H1 (cell line): ENCODE data around the gene KCNH1. TPM values are rescaled to one million over a fixed set of nuclear protein-coding genes. Genes with fewer than 3 reads are reported as not detected.

Experiments used
- CTCF ChIA-PET: fragments of 300-600 bp; sonication (Branson Sonifier 250); formaldehyde crosslinking; loops from one replicate; lab custom pipeline; 2021; ENCODE audit not compliant: partially characterized antibody; lab: Charles Lee
- POLR2A ChIA-PET: fragments of 300-600 bp; sonication (Branson Sonifier 250); formaldehyde crosslinking; loops from one replicate; lab custom pipeline; 2021; ENCODE audit warnings: inconsistent platforms; ENCODE audit not compliant: partially characterized antibody; lab: Charles Lee
- DNase-seq, 2 experiments: peaks; one replicate each; pipeline versions ENCODE4 v3.0.0 to v3.0.0-alpha.2; 2010 to 2022; ENCODE audit warnings: low spot score in 2 of 2, low read depth in 1 of 2, mixed read lengths in 1 of 2
- FAIRE-seq: peaks from 2 replicates; lab custom pipeline; 2011; peaks lifted over from hg19 to GRCh38; lab: Jason Lieb, UNC
- H2AFZ ChIP-seq: 2 replicates; pipeline ENCODE4 v1.8.1; 2012; ENCODE audit warnings: low read length, inconsistent platforms
- H2AK5ac ChIP-seq: 2 replicates; pipeline ENCODE4 v1.6.1; 2013; ENCODE audit warnings: low read depth, low read length
- H2BK120ac ChIP-seq: replicated peaks from 2 replicates; pipeline ENCODE3; 2013; ENCODE audit warnings: low read depth, low read length, inconsistent platforms
- H2BK12ac ChIP-seq: 2 replicates; pipeline ENCODE4 v1.6.1; 2013; ENCODE audit warnings: low read depth, low read length
- H2BK15ac ChIP-seq: 2 replicates; pipeline ENCODE4 v1.6.1; 2013; ENCODE audit warnings: low read length
- H2BK20ac ChIP-seq: 2 replicates; pipeline ENCODE4 v1.6.1; 2013; ENCODE audit warnings: low read length
- H2BK5ac ChIP-seq: 2 replicates; pipeline ENCODE4 v1.6.1; 2013; ENCODE audit warnings: low read depth, low read length
- H3K14ac ChIP-seq: 2 replicates; pipeline ENCODE4 v1.6.1; 2013; ENCODE audit warnings: inconsistent platforms; ENCODE audit not compliant: insufficient read length
- H3K18ac ChIP-seq: 2 replicates; pipeline ENCODE4 v1.6.1; 2013; ENCODE audit warnings: low read length; ENCODE audit errors: extremely low read depth
- H3K23ac ChIP-seq: 2 replicates; pipeline ENCODE4 v1.6.1; 2013; ENCODE audit warnings: inconsistent platforms; ENCODE audit not compliant: insufficient read length
- H3K23me2 ChIP-seq: 2 replicates; pipeline ENCODE4 v1.6.1; 2013; ENCODE audit warnings: low read depth, low read length
- H3K27ac ChIP-seq: 2 replicates; pipeline ENCODE4 v1.6.1; 2011; ENCODE audit warnings: low read depth, low read length, inconsistent platforms
- H3K27me3 ChIP-seq, 4 experiments: replicated peaks in 1 of 4; 1 replicate in 1 of 4; 2 replicates in 3 of 4; pipeline versions ENCODE4 v1.6.1 to v1.8.1; 2011 to 2013; ENCODE audit warnings: low read length in 3 of 4, mild to moderate bottlenecking in 3 of 4, inconsistent platforms in 2 of 4, mixed read lengths in 2 of 4, moderate library complexity in 1 of 4; ENCODE audit not compliant: control insufficient read depth in 3 of 4, insufficient read depth in 3 of 4; ENCODE audit errors: extremely low read depth in 1 of 4
- H3K36me3 ChIP-seq, 4 experiments: 2 replicates each; pipeline versions ENCODE4 v1.6.1 to v1.8.1; 2011 to 2013; ENCODE audit warnings: mild to moderate bottlenecking in 4 of 4, low read length in 3 of 4, moderate library complexity in 2 of 4, control low read depth in 1 of 4, inconsistent platforms in 1 of 4; ENCODE audit not compliant: insufficient read depth in 4 of 4, control insufficient read depth in 2 of 4
- H3K4ac ChIP-seq: replicated peaks from 2 replicates; pipeline ENCODE3; 2013; ENCODE audit warnings: low read length, low read depth, mixed read lengths, inconsistent platforms; ENCODE audit not compliant: insufficient read length
- H3K4me1 ChIP-seq, 4 experiments: replicated peaks in 1 of 4; 1 replicate in 1 of 4; 2 replicates in 3 of 4; pipeline versions ENCODE4 v1.6.1 to v1.8.1; 2011 to 2013; ENCODE audit warnings: low read length in 3 of 4, inconsistent platforms in 2 of 4, mixed read lengths in 1 of 4; ENCODE audit not compliant: insufficient read depth in 4 of 4, control insufficient read depth in 3 of 4
- H3K4me2 ChIP-seq, 2 experiments: 2 replicates each; pipeline versions ENCODE4 v1.6.1 to v1.8.1; 2011 to 2013; ENCODE audit warnings: low read depth in 2 of 2, low read length in 2 of 2, control low read depth in 1 of 2, inconsistent platforms in 1 of 2, mild to moderate bottlenecking in 1 of 2; ENCODE audit not compliant: insufficient read depth in 1 of 2
- H3K4me3 ChIP-seq, 4 experiments: fragments of 200-600, 300-600 bp in 1 of 4; sonication (generic), shearing (Covaris generic), sonication (Bioruptor Twin) in 1 of 4; 2 replicates each; pipeline versions ENCODE4 v1.5.1 to v1.8.1; 2011 to 2016; ENCODE audit warnings: low read length in 4 of 4, low read depth in 3 of 4, control low read depth in 2 of 4, inconsistent platforms in 2 of 4, mild to moderate bottlenecking in 2 of 4, mixed read lengths in 1 of 4, moderate library complexity in 1 of 4; ENCODE audit not compliant: insufficient read depth in 2 of 4; ENCODE audit errors: extremely low read depth in 1 of 4
- H3K56ac ChIP-seq: replicated peaks from 2 replicates; pipeline ENCODE3; 2013; ENCODE audit warnings: low read depth, mild to moderate bottlenecking, mixed read lengths, low read length, inconsistent platforms; ENCODE audit not compliant: insufficient read length
- H3K79me1 ChIP-seq: 2 replicates; pipeline ENCODE4 v1.6.1; 2013; ENCODE audit warnings: low read depth, low read length, control low read depth
- H3K79me2 ChIP-seq, 2 experiments: 2 replicates each; pipeline versions ENCODE4 v1.6.1 to v1.8.1; 2012 to 2013; ENCODE audit warnings: low read length in 2 of 2, mild to moderate bottlenecking in 2 of 2, inconsistent platforms in 1 of 2; ENCODE audit not compliant: insufficient read depth in 2 of 2, control insufficient read depth in 1 of 2
- H3K9ac ChIP-seq, 4 experiments: replicated peaks in 1 of 4; 1 replicate in 1 of 4; 2 replicates in 3 of 4; pipeline versions ENCODE4 v1.6.1 to v1.8.1; 2011 to 2013; ENCODE audit warnings: low read depth in 3 of 4, low read length in 3 of 4, control low read depth in 2 of 4, mild to moderate bottlenecking in 2 of 4, moderate library complexity in 2 of 4, inconsistent platforms in 1 of 4; ENCODE audit errors: extremely low read depth in 1 of 4
- H3K9me3 ChIP-seq, 2 experiments: 2 replicates each; pipeline versions ENCODE4 v1.6.1 to v1.8.1; 2012 to 2013; ENCODE audit warnings: mild to moderate bottlenecking in 2 of 2, moderate library complexity in 2 of 2, control low read depth in 1 of 2, inconsistent platforms in 1 of 2, low read depth in 1 of 2, low read length in 1 of 2, mixed read lengths in 1 of 2; ENCODE audit not compliant: insufficient read depth in 2 of 2
- H4K20me1 ChIP-seq, 2 experiments: replicated peaks in 1 of 2; 2 replicates each; pipeline versions ENCODE3 to v1.8.1; 2011 to 2013; ENCODE audit warnings: inconsistent platforms in 2 of 2, low read length in 2 of 2, mild to moderate bottlenecking in 1 of 2; ENCODE audit not compliant: insufficient read depth in 2 of 2, control insufficient read depth in 1 of 2
- H4K5ac ChIP-seq: 2 replicates; pipeline ENCODE4 v1.6.1; 2013; ENCODE audit warnings: low read length, low read depth, mixed read lengths, inconsistent platforms; ENCODE audit not compliant: insufficient read length
- H4K8ac ChIP-seq: 2 replicates; pipeline ENCODE4 v1.8.0; 2013; ENCODE audit warnings: mild to moderate bottlenecking, moderate library complexity, low read length, inconsistent platforms; ENCODE audit not compliant: insufficient read depth; ENCODE audit errors: extremely low read depth
- H4K91ac ChIP-seq: replicated peaks from 2 replicates; pipeline ENCODE3; 2013; ENCODE audit warnings: low read length, mixed read lengths, inconsistent platforms; ENCODE audit not compliant: insufficient read length
- BACH1 ChIP-seq: IDR thresholded peaks from 2 replicates; pipeline ENCODE4 v1.6.1; 2012; ENCODE audit warnings: low read length, improper control_type of control experiment
- BCL11A ChIP-seq, 2 experiments: IDR thresholded peaks; one replicate each; pipeline ENCODE4 v1.6.1; 2011; ENCODE audit warnings: low read depth in 2 of 2, low read length in 2 of 2, mild to moderate bottlenecking in 2 of 2
- CBX8 ChIP-seq: fragments of 300-800, 300-1000 bp; sonication (generic); IDR thresholded peaks from 2 replicates; pipeline ENCODE4 v1.7.1; 2016; ENCODE audit warnings: low read depth, low read length, borderline replicate concordance
- JUND ChIP-seq: IDR thresholded peaks from 2 replicates; pipeline ENCODE4 v1.6.1; 2011; ENCODE audit warnings: mild to moderate bottlenecking, improper control_type of control experiment, low read length
- POU5F1 ChIP-seq: IDR thresholded peaks from 2 replicates; pipeline ENCODE4 v1.6.1; 2011; ENCODE audit warnings: low read depth, mild to moderate bottlenecking, low read length, moderate library complexity
- SIX5 ChIP-seq: IDR thresholded peaks from 2 replicates; pipeline ENCODE4 v1.6.1; 2011; ENCODE audit warnings: mild to moderate bottlenecking, low read depth, low read length
- TAF7 ChIP-seq: optimal IDR thresholded peaks from 2 replicates; pipeline ENCODE3; 2011; ENCODE audit warnings: low read depth, mild to moderate bottlenecking, inconsistent platforms, low read length, moderate library complexity, borderline replicate concordance
- WGBS, 2 experiments: shearing (Covaris generic) in 1 of 2; methylation state at CpG; one replicate each; pipeline versions ENCODE4 v1.1.6 to v1.1.7; 2013 to 2015; ENCODE audit warnings: low lambda C conversion rate in 2 of 2, mixed read lengths in 2 of 2, inconsistent platforms in 1 of 2, low coverage in 1 of 2, missing lambda C conversion rate in 1 of 2; ENCODE audit not compliant: insufficient replicate concordance in 2 of 2, insufficient coverage in 1 of 2, insufficient read length in 1 of 2; ENCODE audit errors: extremely low coverage in 1 of 2, missing lambda C conversion rate in 1 of 2; 5-methylcytosine and 5-hydroxymethylcytosine counted together
- polyA plus RNA-seq, 7 experiments: library from polyadenylated mRNA; depleted of rRNA in 3 of 7; stranded (reverse) in 5 of 7; unstranded in 2 of 7; fragments of >200 nt in 5 of 7; fragments of 200-250 nt in 2 of 7; gene quantifications; 1 replicate in 5 of 7; 2 replicates in 1 of 7; 4 replicates in 1 of 7; pipeline versions ENCODE4 v1.2.1 to v1.2.3, GENCODE V29; 2011 to 2013; ENCODE audit warnings: missing spikeins in 2 of 7, mixed read lengths in 2 of 7
- total RNA-seq: library from RNA; stranded (reverse); fragmentation: NEBNext Ultra II Directional; extraction: Animal tissue kit (Norgen Biotek cat#: 25700); gene quantifications from 2 replicates; pipeline ENCODE4 v1.2.1, GENCODE V29; 2021

The KCNH1 gene
- total and polyA plus RNA-seq, 2 of the 8 experiments (the other 6 are each of a cell fraction or from before 2014, with no cell fraction given): 0.27 to 0.34 TPM

- no peak overlapping the region for H3K4ac ChIP-seq
- no peak overlapping the region for H2BK12ac ChIP-seq
- no peak overlapping the region for H3K23ac ChIP-seq
- CTCF ChIA-PET: no interaction called here
- H2BK120ac ChIP-seq: no peak overlapping the region
- H3K9me3 ChIP-seq: no peaks in the 10 kb centered on the region; a peak in 1 of 4 replicates
- no peak overlapping the region for H3K14ac ChIP-seq
- H3K4me2 ChIP-seq: no peak overlapping the region
- POLR2A ChIA-PET: no interaction called here
- H3K27me3 ChIP-seq: no peaks in the 10 kb centered on the region
- H2BK20ac ChIP-seq: no peak overlapping the region
- H2BK5ac ChIP-seq: no peak overlapping the region
- H3K4me3 ChIP-seq: no peak overlapping the region
- H2AFZ ChIP-seq: no peak overlapping the region
- no peaks in the 10 kb centered on the region for H3K4me1 ChIP-seq
- H3K56ac ChIP-seq: no peak overlapping the region
- H3K23me2 ChIP-seq: no peaks in the 10 kb centered on the region
- H3K79me2 ChIP-seq: no peaks in the 10 kb centered on the region
- H4K8ac ChIP-seq: no peak overlapping the region
- H2AK5ac ChIP-seq: no peak overlapping the region
- no peaks in the 10 kb centered on the region for H3K36me3 ChIP-seq
- H3K9ac ChIP-seq: no peak overlapping the region
- DNase-seq: no peak
- no peak overlapping the region for H4K5ac ChIP-seq
- H3K18ac ChIP-seq: no peak overlapping the region
- 96% methylated on average over 3 of the region's 3 CpGs; no CpG with 5 or more reads in 1 of the 2 experiments for WGBS, 2 experiments
- no peak for FAIRE-seq
- H4K91ac ChIP-seq: no peak overlapping the region
- TF ChIP-seq BCL11A (IDR thresholded peaks at IDR 0.05; ENCODE audit: low read depth in 2 of 2, low read length in 2 of 2): no peak
- TF ChIP-seq SIX5: no peak
- no peak for TF ChIP-seq CBX8
- TF ChIP-seq JUND: no peak
- no peak for TF ChIP-seq TAF7
- no peak for TF ChIP-seq POU5F1
- no peak for TF ChIP-seq BACH1
- H3K79me1 ChIP-seq: no peaks in the 10 kb centered on the region; the same call in 1 of the 2 replicates
- no peaks in the 10 kb centered on the region for H4K20me1 ChIP-seq
- no peak overlapping the region for H2BK15ac ChIP-seq
- H3K27ac ChIP-seq: no peak overlapping the region
These were observed 447.1 kb downstream of the KCNH1 start for GRCh38 chr1:210686841-210687240.
